Transverse colon (tissue), 4 donors: ENCODE measurements around the gene CALN1. TPM values are rescaled to one million over a fixed set of nuclear protein-coding genes. Genes with fewer than 3 reads are reported as not detected.

Experiments used
- DNase-seq: peaks from one replicate; pipeline ENCODE4 v3.0.0-alpha.2; 2019
- H3K27ac ChIP-seq, 4 donors: fragments of 200-600 bp; sonication (generic); 2 replicates each; pipeline ENCODE4 v1.5.1; 2016 to 2018; ENCODE audit warnings: inconsistent platforms in 4 of 4
- H3K27me3 ChIP-seq: fragments of 200-600 bp; sonication (generic); 2 replicates; pipeline ENCODE4 v1.5.1; 2017; ENCODE audit warnings: inconsistent platforms
- H3K36me3 ChIP-seq, 4 donors: fragments of 200-600 bp; sonication (generic); 2 replicates each; pipeline ENCODE4 v1.5.1; 2017 to 2019; ENCODE audit warnings: inconsistent platforms in 4 of 4
- H3K4me1 ChIP-seq, 4 donors: fragments of 200-600 bp; sonication (generic); 2 replicates each; pipeline ENCODE4 v1.5.1; 2017 to 2020; ENCODE audit warnings: inconsistent platforms in 4 of 4
- H3K4me3 ChIP-seq, 4 donors: fragments of 200-600 bp; sonication (generic); 1 replicate in 1 of 4; 2 replicates in 3 of 4; pipeline versions ENCODE4 v1.5.1 to v1.6.1; 2017 to 2019; ENCODE audit warnings: inconsistent platforms in 4 of 4
- H3K9me3 ChIP-seq, 2 donors: fragments of 200-600 bp; sonication (generic); 2 replicates each; pipeline ENCODE4 v1.5.1; 2017 to 2019; ENCODE audit warnings: inconsistent platforms in 2 of 2
- EP300 ChIP-seq: sonication (generic); formaldehyde crosslinking; IDR thresholded peaks from one replicate; pipeline ENCODE4 v1.6.1; 2017; ENCODE audit warnings: antibody characterized with exemption, low read depth
- POLR2A ChIP-seq: fragments of 450-650 bp; IDR thresholded peaks from one replicate; pipeline ENCODE4 v1.6.1; 2016; ENCODE audit warnings: antibody characterized with exemption, mild to moderate bottlenecking, moderate library complexity
- POLR2AphosphoS5 ChIP-seq, 3 donors: sonication (generic); formaldehyde crosslinking; IDR thresholded peaks; one replicate each; pipeline ENCODE4 v1.6.1; 2016; ENCODE audit warnings: antibody characterized with exemption in 3 of 3
- WGBS, 2 donors: methylation state at CpG; one replicate each; pipeline ENCODE4 v1.1.5; 2018; ENCODE audit warnings: low coverage in 1 of 2; 5-methylcytosine and 5-hydroxymethylcytosine counted together
- in situ Hi-C, 4 donors: fragments of 200-750 bp; cut with MboI; loops; one replicate each; pipeline versions ENCODE4 v1.15.0 to v1.15.1; 2017; ENCODE audit warnings: low sequenced_read_pairs in 3 of 4, low pct_ligation_motif_present in 1 of 4, low pct_unique_long_range_greater_than_20kb in 1 of 4
- intact Hi-C: fragments of 100-400 bp; cut with DNase I; formaldehyde crosslinking; loops from one replicate; pipeline ENCODE4 v1.15.1; 2023; ENCODE audit warnings: low total_unique reads
- total RNA-seq, 4 donors: library from RNA; depleted of rRNA; stranded (reverse); fragments of >200 nt; gene quantifications; one replicate each; pipeline ENCODE4 v1.1.0, GENCODE V29; 2016
- TF ChIP-seq, protein P1 (sequence below), 5 experiments: fragments of 200-600 bp in 3 of 5; fragments of 450-650 bp in 2 of 5; sonication (generic) in 3 of 5; IDR thresholded peaks; 1 replicate in 2 of 5; 2 replicates in 3 of 5; pipeline ENCODE4 v1.5.1; 2016 to 2017; ENCODE audit warnings: antibody characterized with exemption in 5 of 5, inconsistent platforms in 3 of 5, mild to moderate bottlenecking in 2 of 5, moderate library complexity in 1 of 5

Gene CALN1
- total RNA-seq, 4 donors from 2014 or later, result not detected

DNA sequence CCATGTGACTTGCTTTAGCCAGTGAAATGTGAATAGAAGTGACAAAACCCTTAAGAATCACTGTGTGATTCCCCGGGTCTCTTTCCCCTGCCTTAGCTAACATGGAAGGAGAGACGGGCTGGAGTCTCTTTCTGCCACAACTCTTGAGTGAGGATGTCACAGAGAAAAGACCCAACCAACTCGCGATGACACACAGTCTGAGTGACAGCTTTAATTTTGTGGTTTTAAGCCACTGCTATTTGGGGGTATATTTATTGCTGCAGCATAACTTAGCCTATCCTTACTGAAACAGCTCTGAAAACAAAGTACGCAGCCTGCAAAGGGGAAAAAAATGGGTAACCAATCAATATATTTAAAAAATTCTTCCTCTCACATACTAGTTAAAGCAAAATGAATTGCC lies 319.4 kb downstream of the CALN1 start:
- intact Hi-C loops, result no loop called here

DNA sequence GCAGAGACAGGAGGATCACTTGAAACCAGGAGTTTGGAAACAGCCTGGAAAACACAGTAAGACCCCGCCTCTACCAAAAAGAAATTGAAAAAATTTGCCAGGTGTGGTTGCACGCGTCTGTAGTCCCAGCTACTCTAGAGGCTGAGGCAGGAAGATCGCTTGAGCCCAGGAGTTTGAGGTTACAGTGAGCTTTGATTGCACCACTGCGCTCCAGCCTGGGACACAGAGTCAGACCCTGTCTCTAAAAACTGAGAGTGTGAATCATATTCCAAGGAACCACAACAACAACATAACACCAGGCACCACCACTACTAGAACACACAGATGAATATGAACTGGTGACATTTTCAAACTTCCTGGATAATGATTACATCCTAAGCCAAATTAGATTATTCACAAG lies 324.2 kb downstream of the CALN1 start:
- intact Hi-C loops (no loop called here), in situ Hi-C loops (no loop called here)
- TF ChIP-seq, protein P1, sequence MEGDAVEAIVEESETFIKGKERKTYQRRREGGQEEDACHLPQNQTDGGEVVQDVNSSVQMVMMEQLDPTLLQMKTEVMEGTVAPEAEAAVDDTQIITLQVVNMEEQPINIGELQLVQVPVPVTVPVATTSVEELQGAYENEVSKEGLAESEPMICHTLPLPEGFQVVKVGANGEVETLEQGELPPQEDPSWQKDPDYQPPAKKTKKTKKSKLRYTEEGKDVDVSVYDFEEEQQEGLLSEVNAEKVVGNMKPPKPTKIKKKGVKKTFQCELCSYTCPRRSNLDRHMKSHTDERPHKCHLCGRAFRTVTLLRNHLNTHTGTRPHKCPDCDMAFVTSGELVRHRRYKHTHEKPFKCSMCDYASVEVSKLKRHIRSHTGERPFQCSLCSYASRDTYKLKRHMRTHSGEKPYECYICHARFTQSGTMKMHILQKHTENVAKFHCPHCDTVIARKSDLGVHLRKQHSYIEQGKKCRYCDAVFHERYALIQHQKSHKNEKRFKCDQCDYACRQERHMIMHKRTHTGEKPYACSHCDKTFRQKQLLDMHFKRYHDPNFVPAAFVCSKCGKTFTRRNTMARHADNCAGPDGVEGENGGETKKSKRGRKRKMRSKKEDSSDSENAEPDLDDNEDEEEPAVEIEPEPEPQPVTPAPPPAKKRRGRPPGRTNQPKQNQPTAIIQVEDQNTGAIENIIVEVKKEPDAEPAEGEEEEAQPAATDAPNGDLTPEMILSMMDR (IDR thresholded peaks at IDR 0.05), result no peak
- no peak for TF ChIP-seq EP300
- H3K9me3 ChIP-seq, result peaks cover 0 to 3% of the 10 kb centered on the region in 2 donors
- no peaks in the 10 kb centered on the region for H3K36me3 ChIP-seq
- H3K27me3 ChIP-seq, result no peaks in the 10 kb centered on the region
- WGBS, 2 donors, result 88 to 100% methylated on average over 1 to 5 of the region's 5 CpGs
- no peak for DNase-seq
- no peaks in the 10 kb centered on the region for H3K4me1 ChIP-seq
- no peak overlapping the region for H3K27ac ChIP-seq
- no peak overlapping the region for H3K4me3 ChIP-seq

More for the DNA sequence above, 319.4 kb downstream of the CALN1 start:
- no peaks in the 10 kb centered on the region for H3K36me3 ChIP-seq
- H3K4me3 ChIP-seq, result no peak overlapping the region
- no peaks in the 10 kb centered on the region for H3K27me3 ChIP-seq
- TF ChIP-seq POLR2AphosphoS5 (IDR thresholded peaks at IDR 0.05) (no peak), EP300 (no peak), POLR2A (no peak)
- TF ChIP-seq, protein P1 (IDR thresholded peaks at IDR 0.05), result no peak
- H3K4me1 ChIP-seq, result no peaks in the 10 kb centered on the region
- 65 to 74% methylated on average over 5 of the region's 5 CpGs for WGBS, 2 donors
- in situ Hi-C loops, result no loop called here
- no peak for DNase-seq
- no peak overlapping the region for H3K27ac ChIP-seq
- H3K9me3 ChIP-seq, result peaks cover 0 to 3% of the 10 kb centered on the region in 2 donors

DNA sequence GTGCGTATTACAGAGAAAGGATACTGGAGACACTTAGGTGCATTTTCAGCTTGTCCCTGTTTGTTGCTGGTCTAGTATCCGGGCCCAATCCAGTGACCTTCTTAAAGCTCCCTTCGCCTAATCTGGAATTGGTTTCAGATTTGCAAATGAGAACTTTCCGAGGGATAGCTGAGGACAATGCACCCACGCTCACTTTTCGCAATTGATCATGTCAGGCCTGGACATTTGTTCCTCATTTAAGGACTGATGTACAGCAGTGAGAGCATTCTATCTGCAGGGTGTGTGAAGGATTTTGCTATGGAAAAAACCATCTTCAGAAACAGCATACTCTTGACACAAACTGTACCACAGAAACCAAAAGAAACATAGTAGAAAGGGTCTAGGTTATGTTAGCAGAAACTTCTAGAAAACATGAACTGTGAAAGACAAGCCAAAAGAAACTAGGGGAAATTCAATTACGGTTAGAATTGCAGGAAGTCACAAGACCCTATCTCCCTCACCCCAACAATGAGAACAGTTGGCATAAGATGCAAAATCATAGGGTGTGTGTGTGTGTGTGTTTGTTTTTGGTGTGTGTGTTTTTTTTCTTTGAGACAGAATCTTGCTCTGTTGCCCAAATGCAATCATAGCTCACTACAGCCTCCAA lies 331.1 kb downstream of the CALN1 start:
- no peaks in the 10 kb centered on the region for H3K27me3 ChIP-seq
- 64% methylated on average over 7 of the region's 7 CpGs; no CpG with 5 or more reads in 1 of the 2 donors for WGBS, 2 donors
- no peak overlapping the region for H3K4me3 ChIP-seq
- in situ Hi-C loops, result no loop called here
- no peaks in the 10 kb centered on the region for H3K4me1 ChIP-seq
- TF ChIP-seq EP300 (no peak), POLR2A (no peak), POLR2AphosphoS5 (IDR thresholded peaks at IDR 0.05) (no peak)
- TF ChIP-seq, protein P1 (IDR thresholded peaks at IDR 0.05), result no peak
- intact Hi-C loops, result no loop called here
- H3K9me3 ChIP-seq, result no peaks in the 10 kb centered on the region
- H3K36me3 ChIP-seq, result no peaks in the 10 kb centered on the region
- H3K27ac ChIP-seq, result no peak overlapping the region
- DNase-seq, result no peak

DNA sequence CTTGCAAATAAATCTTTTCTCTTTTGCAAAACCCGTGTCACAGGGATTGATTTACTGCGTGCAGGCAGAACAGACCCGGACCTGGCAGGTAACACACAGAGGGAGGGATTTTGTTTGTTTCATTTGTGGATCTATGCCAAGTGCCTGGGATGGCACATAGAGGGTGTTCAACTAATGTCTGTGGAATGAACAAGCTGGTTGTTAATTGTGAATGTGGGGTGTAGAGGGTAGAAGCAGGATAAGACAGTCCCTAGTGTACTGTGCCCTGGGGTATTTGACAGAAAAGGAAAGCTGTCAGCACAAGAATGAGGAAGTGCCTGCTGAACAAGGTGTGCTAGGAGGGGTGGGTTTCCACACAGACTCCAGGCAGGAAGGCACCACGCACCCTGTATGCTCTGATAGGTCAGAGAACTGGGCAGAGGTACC lies 331.8 kb downstream of the CALN1 start:
- H3K27ac ChIP-seq, result no peak overlapping the region
- H3K9me3 ChIP-seq, result no peaks in the 10 kb centered on the region
- TF ChIP-seq EP300 (no peak), POLR2A (no peak), POLR2AphosphoS5 (IDR thresholded peaks at IDR 0.05) (no peak)
- TF ChIP-seq, protein P1 (IDR thresholded peaks at IDR 0.05), result no peak
- WGBS, 2 donors, result 41% methylated on average over 3 to 4 of the region's 4 CpGs
- no peak for DNase-seq
- H3K4me1 ChIP-seq, result no peaks in the 10 kb centered on the region
- in situ Hi-C loops, result no loop called here
- no peaks in the 10 kb centered on the region for H3K27me3 ChIP-seq
- no peak overlapping the region for H3K4me3 ChIP-seq
- no peaks in the 10 kb centered on the region for H3K36me3 ChIP-seq
- intact Hi-C loops, result no loop called here
